C4-2B (cell line): Measurements from ENCODE around the gene CLNS1A.
"Not testable (repeated sequence)": the region's sequence is repeated elsewhere in the genome, so short reads cannot be mapped to it uniquely, and the experiment has no call there.

Experiments used
- H3K27ac ChIP-seq: fragments of 450-650 bp; 2 replicates; pipeline ENCODE4 v1.5.1; 2017
- CTCF ChIP-seq: fragments of 450-650 bp; conservative IDR thresholded peaks from 2 replicates; pipeline ENCODE4 v1.5.1; 2017; ENCODE audit warnings: mild to moderate bottlenecking
- ZFX ChIP-seq: fragments of 450-650 bp; IDR thresholded peaks from 2 replicates; pipeline ENCODE4 v1.6.1; 2017

CLNS1A gene

GRCh38 chr11:77647654-77648305 is 10.2 kb upstream of the CLNS1A start:
- H3K27ac ChIP-seq = no peak overlapping the region
- TF ChIP-seq ZFX (no peak), CTCF (no peak)

- H3K27ac ChIP-seq = no peak overlapping the region
Observed at GRCh38 chr11:77644887-77645286, 7.3 kb upstream of the CLNS1A start.

GRCh38 chr11:77642228-77642627 is 4.6 kb upstream of the CLNS1A start:
- H3K27ac ChIP-seq = no peak overlapping the region
- TF ChIP-seq ZFX = no peak
- no peak for TF ChIP-seq CTCF

More at GRCh38 chr11:77644887-77645286, 7.3 kb upstream of the CLNS1A start:
- TF ChIP-seq CTCF (no peak), ZFX (no peak)

GRCh38 chr11:77636731-77637344 is 756 bp downstream of the CLNS1A start:
- TF ChIP-seq ZFX = no peak
- TF ChIP-seq CTCF = no peak
- H3K27ac ChIP-seq = peak overlapping the region; percentile 75

GRCh38 chr11:77633926-77634325 is 3.7 kb downstream of the CLNS1A start:
- not testable (repeated sequence) for H3K27ac ChIP-seq

GRCh38 chr11:77630157-77630710 is 7.4 kb downstream of the CLNS1A start:
- no peak for TF ChIP-seq ZFX
- no peak for TF ChIP-seq CTCF
- H3K27ac ChIP-seq = no peak overlapping the region

- H3K27ac ChIP-seq = no peak overlapping the region
- TF ChIP-seq ZFX (no peak), CTCF (peak; percentile 91)
Observed at GRCh38 chr11:77619576-77620198, 17.9 kb downstream of the CLNS1A start.
